ENCODE results near the gene NXPH1. TPM values are rescaled to one million over a fixed set of nuclear protein-coding genes. Genes with fewer than 3 reads are reported as not detected.

NXPH1 gene
- total and polyA plus RNA-seq, 11 donors: not detected

DNA sequence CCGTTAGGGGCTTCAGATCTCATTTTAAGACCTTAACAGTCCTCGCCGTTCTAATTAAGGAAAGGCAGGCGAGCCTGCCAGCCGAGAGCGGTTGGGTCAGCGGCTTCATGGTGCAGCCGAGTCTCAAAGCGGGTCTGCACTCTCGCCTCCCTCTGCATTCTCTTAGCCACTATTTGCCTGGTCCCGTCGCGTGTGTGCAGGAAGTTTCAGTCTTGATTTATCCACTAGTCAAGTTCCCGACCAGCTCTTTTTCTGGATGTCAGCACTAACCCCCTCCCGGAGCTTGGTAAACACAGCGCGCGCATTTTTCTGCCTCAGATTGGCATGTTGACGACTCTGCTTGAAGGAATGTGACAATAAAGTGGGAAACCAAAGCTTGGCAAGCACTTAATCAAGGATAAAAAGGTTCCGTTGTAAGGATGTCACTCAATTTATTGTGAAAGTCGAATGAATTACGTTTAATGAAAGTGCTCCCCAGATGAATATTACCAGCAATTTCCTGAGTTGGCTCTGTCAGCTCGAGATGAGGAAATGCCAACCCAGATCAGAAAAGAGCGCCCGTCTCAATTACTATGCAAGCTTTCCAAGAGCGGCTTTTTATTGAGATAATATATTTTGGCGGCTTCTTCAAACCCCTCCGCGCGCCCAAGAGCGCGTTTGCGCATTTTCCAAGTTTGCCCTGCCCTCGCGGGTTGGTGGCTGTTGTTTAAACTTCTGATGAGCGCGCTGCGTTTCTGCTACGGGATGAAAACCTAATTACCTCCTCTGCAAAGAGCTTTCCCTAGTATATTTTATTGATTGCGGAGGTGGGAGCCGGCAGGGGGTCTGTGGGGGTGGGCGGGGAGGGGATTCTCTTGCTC is 7.9 kb downstream of the NXPH1 start:
- TF ChIP-seq, protein P1, sequence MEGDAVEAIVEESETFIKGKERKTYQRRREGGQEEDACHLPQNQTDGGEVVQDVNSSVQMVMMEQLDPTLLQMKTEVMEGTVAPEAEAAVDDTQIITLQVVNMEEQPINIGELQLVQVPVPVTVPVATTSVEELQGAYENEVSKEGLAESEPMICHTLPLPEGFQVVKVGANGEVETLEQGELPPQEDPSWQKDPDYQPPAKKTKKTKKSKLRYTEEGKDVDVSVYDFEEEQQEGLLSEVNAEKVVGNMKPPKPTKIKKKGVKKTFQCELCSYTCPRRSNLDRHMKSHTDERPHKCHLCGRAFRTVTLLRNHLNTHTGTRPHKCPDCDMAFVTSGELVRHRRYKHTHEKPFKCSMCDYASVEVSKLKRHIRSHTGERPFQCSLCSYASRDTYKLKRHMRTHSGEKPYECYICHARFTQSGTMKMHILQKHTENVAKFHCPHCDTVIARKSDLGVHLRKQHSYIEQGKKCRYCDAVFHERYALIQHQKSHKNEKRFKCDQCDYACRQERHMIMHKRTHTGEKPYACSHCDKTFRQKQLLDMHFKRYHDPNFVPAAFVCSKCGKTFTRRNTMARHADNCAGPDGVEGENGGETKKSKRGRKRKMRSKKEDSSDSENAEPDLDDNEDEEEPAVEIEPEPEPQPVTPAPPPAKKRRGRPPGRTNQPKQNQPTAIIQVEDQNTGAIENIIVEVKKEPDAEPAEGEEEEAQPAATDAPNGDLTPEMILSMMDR (IDR thresholded peaks at IDR 0.05): no peak
- TF ChIP-seq POLR2A (IDR thresholded peaks at IDR 0.05): no peak
- 3 to 4% (median 3%) methylated on average over 41 to 42 of the region's 42 CpGs for WGBS, 4 donors
- intact Hi-C loops (cut with DNase I): no loop called here

DNA sequence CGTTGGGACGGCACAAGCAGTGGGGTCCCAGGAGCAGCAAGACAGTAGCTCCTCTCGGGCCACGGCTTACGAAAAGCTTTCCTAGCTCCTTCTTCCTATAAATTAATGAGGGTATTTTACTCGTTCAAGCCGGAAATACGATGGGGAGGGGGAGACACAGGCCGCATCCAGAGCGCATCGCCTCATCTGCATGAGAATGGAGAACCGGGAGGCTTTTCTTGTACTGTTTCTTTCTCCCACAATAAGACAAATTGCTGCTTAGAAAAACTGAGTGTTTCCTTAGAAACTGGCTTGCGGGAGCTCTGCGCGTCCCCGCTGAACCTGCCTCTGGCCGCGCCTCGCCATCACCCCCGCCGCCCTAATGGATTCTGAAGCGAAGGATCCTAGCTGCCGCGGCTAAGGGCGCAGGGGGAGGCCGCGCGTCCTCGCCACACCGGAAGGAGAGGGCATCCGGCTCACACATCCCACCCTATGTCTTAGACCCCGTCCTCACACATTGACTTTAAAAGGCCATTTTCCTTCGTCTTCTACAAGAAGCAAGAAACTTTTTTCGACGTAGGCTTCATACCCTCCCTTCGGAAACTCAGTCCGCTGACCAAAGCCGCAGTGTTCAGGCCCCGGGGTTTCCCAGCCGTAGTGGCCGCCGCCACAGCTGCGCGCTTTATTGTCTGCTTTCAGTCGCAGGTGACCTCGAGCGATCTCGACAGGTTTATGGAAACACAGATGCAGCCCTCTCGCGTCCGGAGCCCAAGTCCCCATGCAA is 8.8 kb downstream of the NXPH1 start:
- no peaks in the 10 kb centered on the region for H3K9me3 ChIP-seq
- intact Hi-C loops (cut with DNase I): no loop called here
- H3K27me3 ChIP-seq: peaks cover 41 to 95% (median 77%) of the 10 kb centered on the region in 9 donors
- no peak for ATAC-seq
- no peak for DNase-seq
- H3K36me3 ChIP-seq: no peaks in the 10 kb centered on the region
- no peak for TF ChIP-seq POLR2A (IDR thresholded peaks at IDR 0.05)
- TF ChIP-seq, protein P1 (IDR thresholded peaks at IDR 0.05): no peak
- no peak overlapping the region for H3K27ac ChIP-seq
- H3K4me1 ChIP-seq: peaks cover 0 to 20% (median 4%) of the 10 kb centered on the region in 12 donors
- WGBS, 4 donors: 2 to 4% (median 3%) methylated on average over 37 to 51 of the region's 51 CpGs
- H3K4me3 ChIP-seq: no peak overlapping the region

More for the DNA sequence above, 7.9 kb downstream of the NXPH1 start:
- Histone ChIP-seq H3K36me3 (no peaks in the 10 kb centered on the region), H3K4me3 (no peak overlapping the region), H3K27me3 (peaks cover 47 to 98% (median 86%) of the 10 kb centered on the region in 9 donors), H3K4me1 (peaks cover 0 to 27% (median 4%) of the 10 kb centered on the region in 12 donors), H3K9me3 (no peaks in the 10 kb centered on the region), H3K27ac (no peak overlapping the region)
- ATAC-seq (no peak), DNase-seq (no peak)

DNA sequence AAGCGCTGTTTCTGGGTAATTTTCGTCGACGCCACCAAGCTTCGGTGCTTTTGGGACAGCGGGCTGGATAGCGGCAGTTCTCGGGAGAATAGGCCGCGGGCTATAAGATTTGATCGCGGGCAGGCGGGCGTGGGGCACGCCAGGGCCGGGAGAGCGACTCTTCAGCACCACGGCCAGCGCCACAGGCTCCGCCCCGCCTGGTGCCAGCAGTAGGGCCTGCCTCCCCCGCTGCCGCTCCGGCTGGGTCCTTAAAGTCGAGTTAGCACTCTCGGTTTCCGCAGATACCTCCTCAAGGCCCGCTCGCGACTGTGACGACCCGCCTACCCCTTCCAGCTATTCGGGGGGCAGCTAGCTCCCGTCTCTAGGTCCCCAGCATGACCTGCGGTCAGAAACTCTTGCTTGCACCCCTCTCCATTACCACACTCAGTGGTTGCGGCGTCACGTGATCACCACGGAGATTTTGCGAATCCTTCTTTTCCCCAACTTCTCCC is 9.4 kb downstream of the NXPH1 start:
- no peak for TF ChIP-seq POLR2A (IDR thresholded peaks at IDR 0.05)
- TF ChIP-seq, protein P1 (IDR thresholded peaks at IDR 0.05): no peak
- Histone ChIP-seq H3K36me3 (no peaks in the 10 kb centered on the region), H3K27ac (no peak overlapping the region), H3K4me1 (peaks cover 0 to 16% (median 4%) of the 10 kb centered on the region in 12 donors), H3K27me3 (peaks cover 36 to 91% (median 73%) of the 10 kb centered on the region in 9 donors), H3K9me3 (no peaks in the 10 kb centered on the region), H3K4me3 (peak overlapping the region in 3 of 12 donors; percentile 7 to 15 (median 12))
- ATAC-seq: peak; percentile 80 to 95 (median 88)
- peak in 4 of 5 donors; percentile 37 to 67 (median 52) for DNase-seq
- intact Hi-C loops (cut with DNase I): no loop called here
- 1 to 6% (median 2%) methylated on average over 33 to 40 of the region's 40 CpGs for WGBS, 4 donors
